CD4-positive, alpha-beta T cell treated with Interleukin-10 for 1 hour (primary cell): Measurements from ENCODE around the gene NEK6.
A peak's percentile ranks its signal among the peaks of the same experiment; 100 is the strongest.

Source experiments
- DNase-seq: peaks from one replicate; pipeline ENCODE4 v3.0.0-alpha.2; 2020

NEK6 gene

DNA sequence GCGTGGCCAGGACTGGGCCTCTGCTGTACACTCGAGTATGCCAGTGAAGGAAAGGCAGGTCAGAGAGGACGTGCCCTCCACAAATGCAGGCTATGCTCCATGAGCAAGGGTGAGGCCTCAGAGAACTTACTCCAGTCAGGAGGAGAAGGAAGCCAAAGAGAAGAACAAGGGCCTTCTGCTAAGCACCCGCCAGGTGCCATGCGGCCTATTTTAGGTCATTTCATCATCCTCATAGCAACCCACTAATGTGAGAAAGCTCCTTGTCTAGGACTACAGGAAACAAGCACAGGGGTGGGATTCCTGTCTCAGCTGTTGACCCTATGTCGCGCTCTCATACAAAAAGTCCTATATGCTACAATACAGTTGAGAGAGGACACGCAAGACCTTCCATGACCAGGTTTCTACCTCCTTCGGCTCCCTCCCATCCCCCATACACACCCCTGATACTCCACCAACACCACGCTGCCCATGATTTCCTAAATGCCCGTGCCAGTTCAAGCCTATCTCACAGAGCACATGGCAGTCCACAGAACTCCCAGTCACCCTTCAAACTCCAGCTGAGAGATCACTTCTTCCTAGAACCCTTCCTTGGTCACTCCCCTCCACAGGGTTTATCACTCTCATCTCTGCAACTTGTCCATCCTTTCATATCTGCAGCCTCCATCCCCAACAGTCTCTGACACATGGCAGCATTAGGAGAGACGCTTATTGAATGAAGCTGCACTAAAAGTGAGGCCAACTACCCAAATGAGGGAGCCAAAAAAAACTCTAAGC, 130.7 kb downstream of the NEK6 start:
- no peak for DNase-seq

DNA sequence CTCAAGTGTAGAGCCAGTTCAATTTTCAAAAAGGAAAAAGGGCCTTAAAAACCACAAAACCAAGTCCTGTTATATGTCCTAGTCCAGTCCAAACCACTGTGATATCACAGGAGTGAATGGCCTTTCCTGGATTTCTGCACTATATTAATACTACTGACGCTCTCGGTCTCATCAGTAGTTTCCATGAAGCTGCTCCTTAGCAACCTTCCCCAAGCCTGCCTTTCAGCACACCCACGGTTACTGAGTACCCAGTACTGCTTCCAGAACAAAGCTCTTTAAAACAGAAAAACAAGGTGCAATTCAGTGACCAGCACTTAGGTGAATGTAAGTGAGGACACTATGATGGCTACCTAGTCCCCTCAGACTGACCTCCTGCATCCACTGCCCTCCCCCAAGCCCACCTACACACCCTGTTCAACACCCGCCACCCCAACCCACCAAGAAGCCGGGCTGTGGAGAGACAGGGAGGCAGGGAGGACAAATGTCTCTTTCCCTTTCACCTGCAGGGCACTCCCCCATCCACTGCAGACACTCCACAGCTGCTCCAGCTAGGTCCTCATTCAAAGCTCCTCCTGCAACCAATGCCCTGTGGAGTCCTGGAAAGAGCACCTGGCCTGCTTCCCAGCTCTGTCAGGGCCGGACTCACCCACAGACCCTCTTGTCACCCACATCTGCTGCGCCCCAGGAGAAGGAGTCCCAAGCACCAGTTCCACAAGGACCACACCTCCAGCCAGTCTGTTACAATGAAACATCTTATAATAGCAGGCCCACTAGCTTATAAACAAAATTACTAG, 131.6 kb downstream of the NEK6 start:
- DNase-seq = no peak

DNA sequence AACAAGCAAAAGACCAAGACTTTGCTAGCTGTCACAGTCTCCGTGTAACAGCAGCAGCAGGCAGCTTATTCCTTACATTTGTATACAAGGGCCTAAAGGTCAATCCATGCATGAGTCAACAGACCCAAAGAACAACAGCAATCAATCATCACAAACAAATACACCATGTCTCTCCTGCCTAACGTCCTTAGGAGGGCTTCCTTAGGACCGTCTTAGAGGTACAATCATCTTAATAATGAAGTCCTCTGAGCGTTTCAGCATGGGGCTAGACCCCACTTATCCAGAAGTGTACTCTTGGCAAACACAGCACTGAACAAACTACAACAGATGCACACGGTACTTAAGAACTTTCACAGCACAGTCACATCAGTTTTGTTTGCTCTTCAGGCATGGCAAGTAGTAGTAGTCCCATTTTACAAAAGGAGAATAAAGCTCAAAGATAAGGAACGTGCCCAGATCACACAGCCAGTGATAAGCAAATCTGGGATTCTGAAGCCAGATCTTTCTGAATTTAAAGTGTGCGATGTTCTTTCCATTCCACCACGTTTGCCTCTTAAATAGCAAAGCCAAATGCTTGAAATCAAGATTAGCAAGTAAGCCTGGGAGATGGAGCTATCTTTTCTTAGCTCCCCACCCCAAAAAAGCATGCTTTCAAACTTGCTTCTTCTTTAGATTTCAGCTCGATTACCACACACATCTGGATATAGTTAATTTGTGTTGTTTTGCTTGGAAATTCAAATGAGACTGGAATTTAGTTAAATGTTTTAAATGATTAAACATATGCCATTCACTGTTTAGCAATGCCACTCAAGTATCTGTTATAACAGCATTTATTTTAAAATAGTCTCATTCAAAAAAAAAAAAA, 133.3 kb downstream of the NEK6 start:
- no peak for DNase-seq

DNA sequence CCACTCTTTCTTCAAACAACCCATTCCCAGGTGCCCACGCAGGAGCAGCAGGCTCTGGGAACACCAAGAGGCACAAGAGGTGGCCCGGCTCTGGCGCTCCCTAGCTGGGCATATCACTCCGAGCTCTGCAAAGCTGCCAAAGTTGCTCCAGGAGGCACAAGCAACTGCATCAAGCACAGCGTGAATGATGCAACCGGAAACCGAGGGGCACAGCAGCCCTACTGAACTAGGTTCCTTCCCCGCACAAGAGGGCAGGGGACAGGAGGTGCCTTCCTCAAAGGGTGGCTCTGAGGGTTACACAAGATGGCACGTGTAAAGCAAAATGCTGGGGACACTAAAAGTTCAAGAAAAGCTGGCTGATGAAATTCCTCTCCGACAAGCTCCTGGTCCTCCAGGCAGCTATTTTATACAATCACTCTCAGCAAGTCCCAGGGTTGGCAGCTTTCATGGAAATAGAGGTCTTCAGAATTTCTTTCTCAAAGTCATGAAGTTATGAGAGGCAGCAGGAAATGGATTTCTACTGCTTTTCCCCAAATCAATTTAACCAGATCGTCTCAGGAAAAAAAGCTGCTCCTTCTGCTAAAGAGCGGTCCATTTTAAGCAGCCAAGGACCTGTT, 134.6 kb downstream of the NEK6 start:
- no peak for DNase-seq

DNA sequence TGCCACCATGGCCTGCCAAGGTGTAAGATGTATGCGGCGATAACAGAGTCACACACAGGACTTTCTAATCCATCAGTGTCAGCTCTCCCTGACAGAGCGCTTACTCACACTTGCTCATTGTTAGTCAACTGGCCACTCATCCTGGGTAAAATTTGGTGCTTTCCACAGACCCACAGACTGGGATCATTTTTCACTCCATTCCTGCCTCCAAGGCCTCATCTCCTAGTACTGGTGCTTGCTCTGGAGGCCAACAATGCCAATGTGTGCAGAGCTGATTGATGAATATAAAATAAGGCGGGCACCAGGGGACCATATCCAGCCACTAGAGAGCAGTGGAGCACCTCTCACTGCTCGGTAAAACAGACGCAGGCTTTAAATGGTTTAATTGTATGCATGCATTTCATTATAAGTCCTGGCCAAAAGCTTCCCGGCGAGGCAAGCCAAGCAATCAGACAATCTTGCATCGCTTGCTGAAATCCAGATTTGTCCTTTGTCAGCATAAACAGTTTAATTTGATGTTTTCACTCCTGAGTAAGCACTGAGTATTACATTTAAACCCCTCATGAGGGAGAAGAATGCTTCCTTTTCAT, 135.2 kb downstream of the NEK6 start:
- DNase-seq = no peak

DNA sequence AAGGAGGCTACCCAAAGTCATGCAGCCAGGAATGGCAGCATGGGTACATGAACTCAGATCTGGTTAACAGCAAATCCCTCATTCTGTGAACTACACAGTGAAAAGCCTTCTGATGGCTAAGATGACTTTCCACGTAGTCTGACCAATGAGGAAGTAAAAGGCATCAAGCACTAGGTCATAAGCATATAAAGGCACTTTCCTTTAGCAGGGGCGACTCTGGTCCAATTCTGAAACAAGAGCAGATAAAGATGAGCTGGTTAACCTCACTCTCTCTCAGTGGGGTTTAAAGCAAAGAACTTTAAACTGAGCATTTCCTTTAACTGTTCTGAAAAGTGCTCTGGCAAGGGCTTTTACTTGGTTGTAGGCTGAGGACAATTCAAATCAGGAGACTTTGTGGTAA, 136.4 kb downstream of the NEK6 start:
- DNase-seq = no peak

DNA sequence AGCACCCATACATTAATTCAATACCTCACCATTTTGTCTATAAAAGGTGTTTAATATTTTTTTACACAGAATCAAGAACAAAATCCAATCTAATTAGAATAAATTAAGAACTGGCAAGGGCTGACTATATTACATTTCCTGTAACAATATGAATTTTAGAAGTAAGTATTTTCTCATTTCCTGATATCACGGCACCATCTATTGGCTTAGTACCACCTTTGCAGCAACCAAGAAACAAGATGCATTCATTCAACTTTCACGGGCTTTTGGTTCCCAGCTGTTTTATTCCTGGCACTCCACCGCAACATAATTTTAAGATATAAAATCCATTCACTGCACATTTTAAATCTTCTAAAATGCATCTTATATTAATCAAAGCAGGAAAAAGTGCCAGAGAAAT, 136.8 kb downstream of the NEK6 start:
- peak; percentile 13 for DNase-seq

DNA sequence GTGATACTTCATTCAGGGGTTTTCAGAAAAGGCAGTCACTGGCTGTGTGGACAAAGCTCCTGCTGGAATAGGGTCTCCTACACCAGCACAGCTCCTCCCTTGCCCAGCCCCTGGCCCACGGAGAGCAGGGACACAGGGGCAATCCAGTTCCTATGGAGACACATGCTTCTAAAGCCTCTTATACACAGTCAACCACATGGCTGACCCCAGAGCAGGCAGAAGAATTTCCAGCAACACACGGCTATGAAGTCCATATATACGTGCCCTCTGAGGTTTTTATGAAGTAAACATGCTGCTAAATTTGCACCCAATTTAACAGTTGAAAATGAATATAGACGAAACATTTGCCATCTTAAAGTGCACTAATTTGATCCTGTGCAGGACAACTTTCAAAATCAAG, 138.1 kb downstream of the NEK6 start:
- DNase-seq = no peak

DNA sequence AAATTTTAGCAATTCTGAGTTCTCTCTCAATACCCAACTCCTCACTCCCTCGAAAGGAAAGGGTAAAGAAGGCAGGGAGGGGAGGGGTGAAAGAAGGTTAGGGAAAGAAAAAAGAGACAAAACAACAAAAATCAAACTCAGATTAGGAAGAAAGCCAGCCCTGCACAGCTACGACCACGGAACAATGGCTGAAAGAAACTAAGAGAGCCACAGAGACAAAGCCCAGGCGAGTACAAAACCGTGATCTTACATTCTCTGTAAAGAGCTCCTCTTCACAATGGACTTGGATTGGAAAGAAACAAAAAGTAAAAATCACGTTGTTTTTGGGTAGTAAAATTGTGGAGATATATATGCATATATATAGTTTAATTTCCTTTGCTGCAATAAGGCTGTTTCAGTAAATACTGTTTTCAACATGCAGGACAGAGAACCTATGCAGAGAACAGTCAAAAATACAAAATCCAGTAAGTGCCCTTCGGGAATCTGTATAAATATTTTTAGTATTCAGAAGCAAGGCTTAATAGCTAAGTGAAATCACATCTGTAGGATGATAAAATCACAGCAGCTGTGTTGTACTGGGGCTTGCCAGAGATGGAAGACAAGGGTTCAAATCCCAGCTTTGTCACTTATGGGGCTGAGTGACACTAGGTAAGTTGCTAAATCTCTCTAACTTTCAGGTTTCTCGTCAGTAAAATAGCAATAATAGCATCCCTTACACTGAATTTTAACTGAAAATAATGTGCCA, 140.6 kb downstream of the NEK6 start:
- no peak for DNase-seq

DNA sequence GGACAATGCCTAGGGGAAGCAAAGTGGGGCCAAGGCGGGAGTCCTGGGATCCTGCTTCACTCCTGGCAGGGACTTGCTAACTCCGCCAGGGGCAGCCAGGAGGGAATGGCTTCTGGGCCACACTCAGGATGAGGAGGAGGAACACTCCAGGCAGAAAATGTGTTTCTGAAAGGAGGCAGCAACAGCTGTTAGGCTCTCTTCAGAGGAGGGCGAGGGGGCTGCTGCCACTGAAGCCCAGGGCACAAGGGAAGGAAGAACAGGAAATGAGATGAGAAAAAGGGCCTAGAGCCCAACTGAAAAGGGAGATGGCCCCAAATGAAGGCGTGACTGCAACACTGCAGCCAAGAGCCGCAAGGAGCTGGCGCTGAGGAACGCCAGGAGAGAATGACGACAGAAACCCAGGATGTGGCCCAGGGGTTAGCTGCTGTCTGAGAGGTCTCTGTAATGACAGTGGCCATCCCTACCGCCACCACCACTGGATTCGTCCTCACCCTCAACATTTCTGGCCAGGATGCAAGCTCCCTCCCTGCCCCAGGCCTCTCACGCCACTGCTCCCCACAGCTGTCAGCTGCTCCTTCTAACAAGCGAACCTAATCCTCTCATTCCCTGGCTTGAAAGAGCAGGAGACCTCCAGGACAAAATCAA, 141.7 kb downstream of the NEK6 start:
- no peak for DNase-seq

DNA sequence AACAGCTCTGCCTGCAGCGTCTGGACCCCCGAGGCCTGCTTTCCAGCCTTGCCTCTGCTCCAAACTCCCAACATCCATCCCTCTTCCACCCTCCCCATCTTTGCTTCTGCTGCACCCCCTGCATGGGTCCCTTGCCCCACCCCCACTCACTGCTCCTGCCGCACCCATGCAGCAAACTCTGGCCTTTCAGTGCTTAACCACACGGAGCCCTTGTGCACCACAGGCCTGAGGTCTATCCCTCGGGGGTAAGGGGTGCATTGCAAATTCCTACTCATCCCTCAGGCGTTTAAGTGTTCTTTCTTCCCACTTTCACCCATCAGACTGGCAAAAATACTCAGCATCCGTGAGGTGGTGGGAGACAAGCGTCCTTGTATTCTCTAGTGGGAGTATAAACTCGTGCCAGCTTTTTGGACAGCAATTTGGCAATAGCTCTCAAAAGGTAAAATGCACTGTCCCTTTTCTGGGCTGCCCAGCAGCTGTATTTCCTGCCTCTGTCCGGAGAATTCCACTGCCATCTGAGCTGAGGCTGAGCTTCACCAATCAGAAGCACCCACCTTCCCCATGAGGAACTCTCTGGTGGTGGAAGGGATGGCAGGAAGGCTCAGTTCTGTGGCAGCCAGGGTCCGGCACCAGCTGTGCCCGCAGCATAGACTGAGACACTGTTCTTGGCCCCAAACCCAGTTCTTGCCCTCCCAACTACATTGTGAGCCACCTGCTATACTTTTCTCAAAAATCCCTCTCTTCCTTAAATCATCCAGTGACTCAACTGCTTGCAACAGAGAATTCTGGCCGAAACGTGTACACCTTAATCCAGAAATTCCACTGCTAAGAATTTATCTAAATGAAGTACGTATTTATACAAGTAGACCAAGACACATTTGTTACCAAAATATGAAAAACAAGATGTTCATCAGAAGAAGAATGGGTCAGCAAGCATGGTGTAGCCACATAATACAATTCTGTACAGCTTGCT, 142.5 kb downstream of the NEK6 start:
- DNase-seq = no peak
